OCI-LY3 (cell line): ENCODE measurements around the gene ARVCF.

Source experiments
- H2AFZ ChIP-seq: fragments of 200-600, 300-600 bp; shearing (Covaris generic); 2 replicates; pipeline ENCODE4 v1.6.0; 2014; ENCODE audit warnings: antibody characterized with exemption, low read depth, low read length
- H3K27ac ChIP-seq: fragments of 200-600, 300-600 bp; sonication (generic); 2 replicates; pipeline ENCODE4 v1.5.1; 2014; ENCODE audit warnings: mild to moderate bottlenecking, low read length, moderate library complexity, mixed read lengths
- H3K27me3 ChIP-seq: fragments of 200-600, 300-600 bp; sonication (generic); 2 replicates; pipeline ENCODE4 v1.6.1; 2014; ENCODE audit warnings: low read depth, low read length, mixed read lengths
- H3K36me3 ChIP-seq: fragments of 200-600, 300-600 bp; sonication (generic); replicated peaks from 2 replicates; pipeline ENCODE3; 2014; ENCODE audit warnings: low read depth, low read length, mixed read lengths
- H3K4me1 ChIP-seq: fragments of 300-600, 200-600 bp; sonication (generic); 2 replicates; pipeline ENCODE4 v1.6.1; 2014; ENCODE audit warnings: low read length, mixed read lengths
- H3K4me2 ChIP-seq: fragments of 200-600, 300-600 bp; sonication (generic); 2 replicates; pipeline ENCODE4 v1.6.1; 2014; ENCODE audit warnings: low read length, mixed read lengths
- H3K4me3 ChIP-seq: fragments of 300-600, 200-600 bp; sonication (generic); 2 replicates; pipeline ENCODE4 v1.5.1; 2014; ENCODE audit warnings: antibody characterized with exemption, mild to moderate bottlenecking, low read length, moderate library complexity
- H3K79me2 ChIP-seq: fragments of 300-600, 200-600 bp; shearing (Covaris generic); 2 replicates; pipeline ENCODE4 v1.6.1; 2014; ENCODE audit warnings: mild to moderate bottlenecking, low read length, mixed read lengths
- H3K9ac ChIP-seq: fragments of 300-600, 200-600 bp; shearing (Covaris generic); 2 replicates; pipeline ENCODE4 v1.6.0; 2014; ENCODE audit warnings: mild to moderate bottlenecking, low read length, moderate library complexity
- H3K9me3 ChIP-seq: fragments of 200-600, 300-600 bp; shearing (Covaris generic); 2 replicates; pipeline ENCODE4 v1.6.1; 2014; ENCODE audit warnings: low read length, mixed read lengths; ENCODE audit not compliant: insufficient read depth
- H4K20me1 ChIP-seq: fragments of 200-600, 300-600 bp; sonication (generic); 2 replicates; pipeline ENCODE4 v1.6.1; 2016; ENCODE audit warnings: low read length, mixed read lengths; ENCODE audit not compliant: insufficient read depth
- CTCF ChIP-seq: fragments of 200-600, 300-600 bp; sonication (generic); IDR thresholded peaks from 2 replicates; pipeline ENCODE4 v1.5.1; 2014; ENCODE audit warnings: antibody characterized with exemption, low read length, low read depth
- EZH2phosphoT487 ChIP-seq: fragments of 200-600 bp; shearing (Covaris generic); IDR thresholded peaks from 2 replicates; pipeline ENCODE4 v1.6.1; 2018; ENCODE audit warnings: antibody characterized with exemption, mixed run types, low read depth

ARVCF gene

GRCh38 chr22:19958083-19959042, 58.3 kb downstream of the ARVCF start:
- peaks cover 18% of the 10 kb centered on the region for H4K20me1 ChIP-seq
- no peak overlapping the region for H3K9ac ChIP-seq
- peaks cover 3% of the 10 kb centered on the region for H3K4me1 ChIP-seq
- no peak overlapping the region for H3K27ac ChIP-seq
- H3K9me3 ChIP-seq: no peaks in the 10 kb centered on the region
- no peaks in the 10 kb centered on the region for H3K79me2 ChIP-seq
- no peaks in the 10 kb centered on the region for H3K27me3 ChIP-seq
- no peaks in the 10 kb centered on the region for H3K36me3 ChIP-seq
- H3K4me3 ChIP-seq: no peak overlapping the region
- TF ChIP-seq EZH2phosphoT487 (no peak), CTCF (no peak)
- no peak overlapping the region for H2AFZ ChIP-seq
- H3K4me2 ChIP-seq: no peak overlapping the region

- Histone ChIP-seq H3K9ac (no peak overlapping the region), H3K4me3 (no peak overlapping the region), H2AFZ (no peak overlapping the region), H3K27ac (no peak overlapping the region), H4K20me1 (peaks cover 22% of the 10 kb centered on the region), H3K4me1 (peaks cover 3% of the 10 kb centered on the region), H3K27me3 (no peaks in the 10 kb centered on the region), H3K4me2 (no peak overlapping the region), H3K36me3 (no peaks in the 10 kb centered on the region), H3K79me2 (no peaks in the 10 kb centered on the region), H3K9me3 (no peaks in the 10 kb centered on the region)
- no peak for TF ChIP-seq EZH2phosphoT487
- no peak for TF ChIP-seq CTCF
Observed at GRCh38 chr22:19957445-19957844, 59.2 kb downstream of the ARVCF start.

- Histone ChIP-seq H3K9ac (no peak overlapping the region), H3K4me1 (no peaks in the 10 kb centered on the region), H2AFZ (no peak overlapping the region), H3K79me2 (peaks cover 2% of the 10 kb centered on the region), H3K27me3 (no peaks in the 10 kb centered on the region), H4K20me1 (peaks cover 28% of the 10 kb centered on the region), H3K36me3 (peaks cover 7% of the 10 kb centered on the region), H3K9me3 (no peaks in the 10 kb centered on the region), H3K27ac (no peak overlapping the region), H3K4me2 (no peak overlapping the region), H3K4me3 (no peak overlapping the region)
- TF ChIP-seq CTCF (no peak), EZH2phosphoT487 (no peak)
Observed at GRCh38 chr22:19955241-19956128, 61.1 kb downstream of the ARVCF start.

GRCh38 chr22:19951346-19951745, 65.3 kb downstream of the ARVCF start:
- Histone ChIP-seq H3K4me3 (no peak overlapping the region), H3K4me1 (peaks cover 3% of the 10 kb centered on the region; the same call in 1 of the 2 replicates), H4K20me1 (peaks cover 29% of the 10 kb centered on the region), H3K4me2 (no peak overlapping the region), H3K27ac (no peak overlapping the region), H3K9me3 (no peaks in the 10 kb centered on the region), H3K79me2 (peaks cover 30% of the 10 kb centered on the region), H3K36me3 (peaks cover 21% of the 10 kb centered on the region), H2AFZ (no peak overlapping the region), H3K27me3 (no peaks in the 10 kb centered on the region), H3K9ac (no peak overlapping the region)
- no peak for TF ChIP-seq EZH2phosphoT487
- no peak for TF ChIP-seq CTCF
